IPS DF 19.7 (cell line): Measurements from ENCODE around the gene RPL36.
"Not testable (repeated sequence)": the region's sequence is repeated elsewhere in the genome, so short reads cannot be mapped to it uniquely, and the experiment has no call there.

Experiments used
- DNase-seq: peaks from one replicate; pipeline ENCODE4 v3.0.0-alpha.2; 2013; ENCODE audit warnings: low read depth, low spot score

Gene RPL36

GRCh38 chr19:5706876-5707573 is 16.9 kb downstream of the RPL36 start:
- no peak for DNase-seq

- no peak for DNase-seq
Observed at GRCh38 chr19:5707576-5708575, 17.8 kb downstream of the RPL36 start.

GRCh38 chr19:5711025-5711424 is 20.9 kb downstream of the RPL36 start:
- no peak for DNase-seq

GRCh38 chr19:5711713-5712161 is 21.6 kb downstream of the RPL36 start:
- no peak for DNase-seq

- no peak for DNase-seq
Observed at GRCh38 chr19:5713228-5713627, 23.1 kb downstream of the RPL36 start.

GRCh38 chr19:5714816-5715215 is 24.7 kb downstream of the RPL36 start:
- DNase-seq = no peak

- DNase-seq = no peak
Observed at GRCh38 chr19:5717215-5717935, 27.3 kb downstream of the RPL36 start.

GRCh38 chr19:5718037-5718578 is 28.0 kb downstream of the RPL36 start:
- no peak for DNase-seq

GRCh38 chr19:5718579-5719273 is 28.6 kb downstream of the RPL36 start:
- DNase-seq = no peak

GRCh38 chr19:5719274-5719960 is 29.3 kb downstream of the RPL36 start:
- DNase-seq = no peak

GRCh38 chr19:5719961-5720790 is 30.1 kb downstream of the RPL36 start, which contains the start of the genes CATSPERD and LONP1:
TSS of gene CATSPERD (plus strand) at chr19:5720637. CDS start at chr19:5720738, 101 bp downstream.
TSS of gene LONP1 (minus strand) at chr19:5720146. CDS start at chr19:5720132, 14 bp downstream.
- DNase-seq = peak; percentile 92

- no peak for DNase-seq
Observed at GRCh38 chr19:5727453-5728050, 37.5 kb downstream of the RPL36 start.

GRCh38 chr19:5733172-5733571 is 43.1 kb downstream of the RPL36 start:
- not testable (repeated sequence) for DNase-seq

- no peak for DNase-seq
Observed at GRCh38 chr19:5738423-5738822, 48.3 kb downstream of the RPL36 start.
